ENCODE measurements around the gene ANXA4.
"Not testable (repeated sequence)": the region's sequence is repeated elsewhere in the genome, so short reads cannot be mapped to it uniquely, and the experiment has no call there.

Gene ANXA4

DNA sequence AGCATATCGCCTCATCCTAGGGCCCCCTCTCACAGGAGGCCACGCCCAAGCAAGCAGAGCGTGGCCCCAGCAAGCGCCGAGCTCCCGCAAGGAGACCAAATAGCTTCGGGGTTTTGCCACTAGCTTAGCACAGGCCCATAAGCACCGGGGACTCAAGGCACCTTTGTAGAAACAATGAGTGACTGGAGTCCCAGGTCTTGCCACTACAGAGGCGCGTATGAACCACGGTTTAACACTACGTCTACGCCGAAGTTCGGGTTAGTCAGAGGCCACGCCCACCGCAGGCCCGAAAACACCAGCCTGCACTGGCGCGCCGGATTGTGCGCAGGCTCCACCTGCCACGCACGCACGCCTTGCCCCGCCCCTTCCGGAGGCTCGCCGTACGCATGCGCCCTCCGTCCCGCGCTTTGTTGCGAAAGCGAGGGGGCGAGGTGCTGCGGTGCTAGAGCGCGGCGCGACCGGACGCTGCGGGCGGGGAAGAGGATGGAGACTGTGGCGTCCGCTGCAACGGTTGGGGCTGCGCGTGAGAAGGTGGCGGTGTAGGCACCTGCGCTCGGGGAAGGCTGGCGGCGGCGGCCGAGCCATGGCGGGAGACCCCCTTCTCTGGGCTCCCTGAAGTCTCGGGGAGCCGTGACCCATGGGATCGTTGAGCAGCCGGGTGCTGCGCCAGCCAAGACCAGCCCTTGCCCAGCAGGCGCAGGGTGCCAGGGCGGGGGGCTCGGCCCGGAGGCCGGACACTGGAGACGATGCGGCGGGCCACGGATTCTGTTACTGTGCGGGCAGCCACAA is 87.5 kb downstream of the ANXA4 start, which contains the start of gene GMCL1:
Gene GMCL1, plus strand, starts transcription at position 405 of the 789 bp plus-strand sequence. Its CDS starts 233 bp downstream, at position 638.
- peak; percentile 52 for DNase-seq (ENCODE audit: low read depth)
- TF ChIP-seq, protein P1, sequence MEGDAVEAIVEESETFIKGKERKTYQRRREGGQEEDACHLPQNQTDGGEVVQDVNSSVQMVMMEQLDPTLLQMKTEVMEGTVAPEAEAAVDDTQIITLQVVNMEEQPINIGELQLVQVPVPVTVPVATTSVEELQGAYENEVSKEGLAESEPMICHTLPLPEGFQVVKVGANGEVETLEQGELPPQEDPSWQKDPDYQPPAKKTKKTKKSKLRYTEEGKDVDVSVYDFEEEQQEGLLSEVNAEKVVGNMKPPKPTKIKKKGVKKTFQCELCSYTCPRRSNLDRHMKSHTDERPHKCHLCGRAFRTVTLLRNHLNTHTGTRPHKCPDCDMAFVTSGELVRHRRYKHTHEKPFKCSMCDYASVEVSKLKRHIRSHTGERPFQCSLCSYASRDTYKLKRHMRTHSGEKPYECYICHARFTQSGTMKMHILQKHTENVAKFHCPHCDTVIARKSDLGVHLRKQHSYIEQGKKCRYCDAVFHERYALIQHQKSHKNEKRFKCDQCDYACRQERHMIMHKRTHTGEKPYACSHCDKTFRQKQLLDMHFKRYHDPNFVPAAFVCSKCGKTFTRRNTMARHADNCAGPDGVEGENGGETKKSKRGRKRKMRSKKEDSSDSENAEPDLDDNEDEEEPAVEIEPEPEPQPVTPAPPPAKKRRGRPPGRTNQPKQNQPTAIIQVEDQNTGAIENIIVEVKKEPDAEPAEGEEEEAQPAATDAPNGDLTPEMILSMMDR (IDR thresholded peaks at IDR 0.05; ENCODE audit: control insufficient read depth, extremely low read depth, insufficient read depth) = no peak
- H3K4me3 ChIP-seq (ENCODE audit: low read depth, low read length) = peak within 1 kb of the TSS; percentile 77

DNA sequence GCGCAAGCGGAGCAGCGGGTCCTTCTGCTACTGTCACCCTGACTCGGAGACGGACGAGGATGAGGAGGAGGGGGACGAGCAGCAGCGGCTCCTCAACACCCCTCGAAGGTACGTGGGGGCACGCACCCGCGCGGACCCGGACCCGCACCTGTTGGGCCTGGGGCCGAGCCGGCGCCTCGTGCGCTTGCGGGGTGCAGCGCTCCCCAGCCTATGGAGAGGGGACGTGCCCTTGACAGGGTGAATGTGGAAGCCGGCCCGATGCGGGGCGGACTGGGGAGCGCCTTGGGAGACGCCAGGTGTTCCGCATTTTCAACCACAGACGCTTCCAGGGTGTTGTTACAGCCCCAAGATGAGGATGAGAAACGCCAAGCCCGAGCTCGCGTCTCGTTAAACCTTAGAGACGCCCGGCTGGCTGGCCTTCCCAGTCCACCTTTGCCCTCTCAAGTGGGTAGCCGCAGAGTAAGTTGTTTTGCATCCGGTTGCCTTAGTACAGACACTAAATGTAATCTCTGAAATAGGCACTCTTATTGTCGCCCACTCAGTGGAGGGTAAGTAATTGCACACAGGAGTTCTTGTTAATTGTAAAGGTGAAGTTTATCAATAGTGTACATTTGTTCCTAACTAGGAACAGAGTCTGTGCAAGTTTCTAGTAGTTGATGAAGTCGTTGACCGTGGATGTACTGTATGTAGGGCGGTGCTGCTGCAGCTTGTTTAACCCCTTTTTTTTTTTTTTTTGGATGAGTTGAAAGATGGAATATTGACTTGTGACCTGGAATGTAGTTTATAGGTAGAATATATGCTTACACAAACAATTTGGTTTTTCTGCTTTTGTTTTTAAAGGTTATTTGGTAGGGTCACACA is 88.3 kb downstream of the ANXA4 start:
- no peak for DNase-seq (ENCODE audit: low read depth)
- peak overlapping the region; percentile 77 for H3K4me3 ChIP-seq (ENCODE audit: low read depth, low read length)
- TF ChIP-seq, protein P1 (IDR thresholded peaks at IDR 0.05; ENCODE audit: control insufficient read depth, extremely low read depth, insufficient read depth) = no peak

DNA sequence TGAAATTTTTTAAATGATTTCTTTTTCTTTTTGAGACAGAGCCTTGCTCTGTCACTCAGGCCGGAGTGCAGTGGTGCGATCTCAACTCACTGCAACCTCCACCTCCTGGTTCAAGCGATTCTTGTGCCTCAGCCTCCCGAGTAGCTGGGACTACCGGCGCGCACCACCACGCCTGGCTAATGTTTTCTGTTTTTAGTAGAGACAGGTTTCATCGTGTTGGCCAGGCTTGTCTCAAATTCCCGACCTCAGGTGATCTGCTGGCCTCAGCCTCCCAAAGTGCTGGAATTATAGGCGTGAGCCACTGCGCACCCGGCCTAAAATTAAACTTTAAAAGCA is 88.9 kb downstream of the ANXA4 start:
- peak overlapping the region; percentile 77 for H3K4me3 ChIP-seq (ENCODE audit: low read depth, low read length)
- DNase-seq (ENCODE audit: low read depth) = not testable (repeated sequence)

DNA sequence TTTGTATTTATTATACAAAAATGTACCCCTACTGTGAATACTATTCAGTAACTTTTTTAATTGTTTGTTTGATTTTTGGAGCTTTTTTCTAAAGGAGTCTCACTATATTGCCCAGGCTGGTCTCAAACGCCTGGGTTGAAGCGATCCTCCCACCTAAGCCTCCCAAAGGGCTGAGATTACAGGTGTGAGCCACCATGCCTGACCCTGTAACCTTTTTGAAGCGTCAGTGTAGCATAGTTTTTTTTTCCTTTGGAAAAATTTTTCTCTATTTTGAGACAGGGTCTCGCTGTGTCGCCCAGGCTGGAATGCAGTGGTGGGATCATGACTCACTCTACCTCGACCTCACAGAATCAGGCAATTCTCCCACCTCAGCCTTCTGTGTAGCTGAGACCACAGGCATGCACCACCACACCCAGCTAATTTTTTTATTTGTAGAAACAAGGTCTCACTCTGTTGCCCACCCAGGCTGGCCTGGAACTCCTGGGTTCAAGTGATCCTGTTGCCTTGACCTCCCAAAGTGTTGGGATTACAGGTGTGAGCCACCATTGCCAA is 89.5 kb downstream of the ANXA4 start:
- no peak for DNase-seq (ENCODE audit: low read depth)
- TF ChIP-seq, protein P1 (IDR thresholded peaks at IDR 0.05; ENCODE audit: control insufficient read depth, extremely low read depth, insufficient read depth) = no peak
- no peak overlapping the region for H3K4me3 ChIP-seq (ENCODE audit: low read depth, low read length)

DNA sequence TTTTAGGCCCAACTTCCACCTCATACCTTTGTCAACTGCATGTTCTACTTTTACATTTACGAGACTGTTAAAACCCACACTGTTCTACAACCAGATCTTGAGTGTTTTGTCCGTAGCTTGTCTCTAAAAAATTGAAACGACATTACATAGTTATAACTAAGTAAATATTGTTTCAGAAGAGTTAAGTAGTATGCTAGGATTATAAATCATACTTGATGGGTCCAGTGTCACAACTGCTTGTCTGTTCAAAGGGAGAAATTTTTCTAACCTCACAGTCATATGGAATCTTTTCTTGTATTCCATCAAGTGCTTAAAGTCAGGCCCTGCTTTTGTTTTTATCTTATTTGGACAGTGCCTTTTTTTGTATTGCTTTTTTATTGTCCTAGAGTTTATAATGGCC is 91.8 kb downstream of the ANXA4 start:
- TF ChIP-seq, protein P1 (IDR thresholded peaks at IDR 0.05; ENCODE audit: control insufficient read depth, extremely low read depth, insufficient read depth) = no peak
- H3K4me3 ChIP-seq (ENCODE audit: low read depth, low read length) = no peak overlapping the region
- DNase-seq (ENCODE audit: low read depth) = no peak

DNA sequence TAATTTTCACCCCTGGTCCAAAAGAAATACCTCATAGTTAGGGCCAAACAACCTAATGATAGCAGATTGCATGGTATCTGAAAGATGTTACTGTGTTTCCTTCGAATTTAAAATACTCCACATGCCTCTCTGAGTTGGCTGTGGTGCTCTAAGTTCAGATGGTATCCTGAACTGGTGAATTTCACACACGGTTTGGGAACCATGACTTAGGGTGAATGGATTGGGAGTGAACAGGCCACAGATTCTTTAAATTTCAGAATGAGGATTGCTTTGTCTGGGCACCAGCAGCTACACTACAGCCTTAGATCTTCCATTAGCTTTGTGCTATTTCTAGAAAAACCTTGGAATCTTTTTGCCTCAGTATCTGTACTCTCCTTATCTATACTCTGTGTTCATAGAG is 93.7 kb downstream of the ANXA4 start:
- no peak overlapping the region for H3K4me3 ChIP-seq (ENCODE audit: low read depth, low read length)
- TF ChIP-seq, protein P1 (IDR thresholded peaks at IDR 0.05; ENCODE audit: control insufficient read depth, extremely low read depth, insufficient read depth) = no peak

DNA sequence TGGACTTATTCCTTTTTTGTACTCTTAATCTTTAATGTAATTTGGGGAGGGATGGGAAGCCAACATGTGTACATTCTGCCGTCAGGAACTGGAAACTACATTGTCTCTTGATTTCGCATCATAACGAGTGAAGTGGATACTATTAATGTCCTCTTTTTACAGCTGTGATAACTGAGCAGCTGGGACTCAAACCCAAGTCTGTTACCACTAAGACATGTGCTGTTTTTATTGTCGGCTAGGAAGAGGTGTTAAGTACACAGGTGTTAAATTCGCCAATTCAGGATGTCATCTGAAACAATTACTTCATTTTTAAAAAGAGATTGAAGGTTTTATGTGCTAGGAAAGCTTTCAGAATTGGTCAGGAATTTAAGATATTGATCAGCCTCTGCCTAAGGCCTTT is 94.4 kb downstream of the ANXA4 start:
- no peak overlapping the region for H3K4me3 ChIP-seq (ENCODE audit: low read depth, low read length)
- TF ChIP-seq, protein P1 (IDR thresholded peaks at IDR 0.05; ENCODE audit: control insufficient read depth, extremely low read depth, insufficient read depth) = no peak
- DNase-seq (ENCODE audit: low read depth) = no peak

More for the DNA sequence above, 93.7 kb downstream of the ANXA4 start:
- DNase-seq (ENCODE audit: low read depth) = no peak
